Thoracic aorta (tissue), 2 donors: ENCODE measurements around the gene TRAF4. TPM values are rescaled to one million over a fixed set of nuclear protein-coding genes. Genes with fewer than 3 reads are reported as not detected.

Experiments
- ATAC-seq: fragments of 150-250 bp; one replicate; pipeline ENCODE4 v1.8.0; 2017; ENCODE audit warnings: low read depth; ENCODE audit not compliant: insufficient number of reproducible peaks, low FRiP score
- DNase-seq: peaks from one replicate; pipeline ENCODE4 v3.0.0-alpha.2; 2020; ENCODE audit warnings: low spot score
- H3K27ac ChIP-seq, 2 donors: fragments of 200-600 bp; sonication (generic); 1 replicate in 1 of 2; 2 replicates in 1 of 2; pipeline ENCODE4 v1.5.1; 2016; ENCODE audit warnings: mild to moderate bottlenecking in 2 of 2, moderate library complexity in 2 of 2
- H3K27me3 ChIP-seq: fragments of 200-600 bp; sonication (generic); replicated peaks from 2 replicates; pipeline ENCODE4 v1.6.0; 2016; ENCODE audit warnings: mild to moderate bottlenecking; ENCODE audit not compliant: insufficient read depth
- H3K36me3 ChIP-seq: fragments of 200-600 bp; sonication (generic); one replicate; pipeline ENCODE4 v1.5.1; 2016
- H3K4me1 ChIP-seq, 2 donors: fragments of 200-600 bp; sonication (generic); 1 replicate in 1 of 2; 2 replicates in 1 of 2; pipeline versions ENCODE4 v1.5.1 to v1.6.0; 2016; ENCODE audit warnings: low read depth in 2 of 2, mild to moderate bottlenecking in 1 of 2; ENCODE audit not compliant: control insufficient read depth in 1 of 2
- H3K4me3 ChIP-seq: fragments of 200-600 bp; sonication (generic); 2 replicates; pipeline ENCODE4 v1.5.1; 2016; ENCODE audit warnings: mild to moderate bottlenecking
- H3K9me3 ChIP-seq: fragments of 200-600 bp; sonication (generic); 2 replicates; pipeline ENCODE4 v1.5.1; 2016
- total RNA-seq, 2 donors: library from RNA; depleted of rRNA; stranded (reverse); fragments of >200 nt; gene quantifications; one replicate each; pipeline versions ENCODE4 v1.1.0 to v1.2.3, GENCODE V29; 2016
- TF ChIP-seq, protein P1 (sequence below): fragments of 200-600 bp; sonication (generic); IDR thresholded peaks from one replicate; pipeline ENCODE4 v1.5.1; 2019; ENCODE audit warnings: antibody characterized with exemption

TRAF4 gene
- total RNA-seq, 2 donors from 2014 or later: 9.9 to 22.4 TPM

DNA sequence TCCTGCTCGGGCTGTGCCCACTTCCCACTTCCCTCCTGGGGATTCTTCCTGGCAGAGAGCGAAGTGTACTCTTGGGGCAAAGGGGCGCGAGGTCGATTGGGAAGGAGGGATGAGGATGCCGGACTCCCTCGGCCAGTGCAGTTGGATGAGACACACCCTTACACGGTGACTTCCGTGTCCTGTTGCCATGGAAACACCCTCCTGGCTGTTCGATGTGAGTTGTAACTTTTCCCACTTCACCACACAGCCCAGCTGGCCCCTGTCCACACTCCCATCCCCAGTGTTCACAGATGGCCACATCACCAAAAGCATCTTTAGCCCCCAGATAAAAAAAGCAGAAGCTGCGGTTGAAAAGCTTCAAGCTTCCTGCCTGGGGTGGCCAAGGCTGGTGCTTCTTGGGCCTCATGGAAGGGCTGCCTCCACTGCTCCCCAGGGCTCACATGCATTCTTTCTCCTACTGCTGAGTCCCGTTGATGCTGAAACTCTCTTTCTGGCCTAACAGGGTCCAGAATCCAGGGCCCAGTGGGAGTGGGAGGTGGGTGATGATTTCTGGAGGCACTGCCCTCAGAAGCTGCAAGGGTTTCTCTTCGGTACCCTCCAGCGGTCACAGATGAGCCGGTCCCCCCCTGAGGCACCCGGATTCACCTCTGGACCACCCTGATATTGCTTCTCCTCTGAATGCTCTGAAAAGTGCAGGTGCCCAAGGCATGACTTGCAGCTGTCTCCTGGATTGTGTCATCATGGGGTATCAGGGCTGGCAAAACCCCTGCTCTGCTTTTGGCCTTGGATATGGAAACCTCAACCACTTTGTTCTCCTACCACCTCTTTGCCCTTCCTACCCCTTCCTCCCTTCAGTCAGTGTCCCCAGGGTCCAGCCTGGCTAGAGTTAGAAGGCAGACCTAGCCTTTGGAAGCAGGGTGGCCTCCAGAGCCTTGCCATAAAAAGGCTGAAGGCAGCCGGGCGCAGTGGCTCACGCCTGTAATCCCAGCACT is 2.2 kb upstream of the TRAF4 start:
- H3K27me3 ChIP-seq: no peaks in the 10 kb centered on the region
- ATAC-seq (no peak), DNase-seq (no peak)
- TF ChIP-seq, protein P1, sequence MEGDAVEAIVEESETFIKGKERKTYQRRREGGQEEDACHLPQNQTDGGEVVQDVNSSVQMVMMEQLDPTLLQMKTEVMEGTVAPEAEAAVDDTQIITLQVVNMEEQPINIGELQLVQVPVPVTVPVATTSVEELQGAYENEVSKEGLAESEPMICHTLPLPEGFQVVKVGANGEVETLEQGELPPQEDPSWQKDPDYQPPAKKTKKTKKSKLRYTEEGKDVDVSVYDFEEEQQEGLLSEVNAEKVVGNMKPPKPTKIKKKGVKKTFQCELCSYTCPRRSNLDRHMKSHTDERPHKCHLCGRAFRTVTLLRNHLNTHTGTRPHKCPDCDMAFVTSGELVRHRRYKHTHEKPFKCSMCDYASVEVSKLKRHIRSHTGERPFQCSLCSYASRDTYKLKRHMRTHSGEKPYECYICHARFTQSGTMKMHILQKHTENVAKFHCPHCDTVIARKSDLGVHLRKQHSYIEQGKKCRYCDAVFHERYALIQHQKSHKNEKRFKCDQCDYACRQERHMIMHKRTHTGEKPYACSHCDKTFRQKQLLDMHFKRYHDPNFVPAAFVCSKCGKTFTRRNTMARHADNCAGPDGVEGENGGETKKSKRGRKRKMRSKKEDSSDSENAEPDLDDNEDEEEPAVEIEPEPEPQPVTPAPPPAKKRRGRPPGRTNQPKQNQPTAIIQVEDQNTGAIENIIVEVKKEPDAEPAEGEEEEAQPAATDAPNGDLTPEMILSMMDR: no peak
- H3K36me3 ChIP-seq: no peaks in the 10 kb centered on the region
- peaks cover 15 to 37% of the 10 kb centered on the region in 2 donors for H3K4me1 ChIP-seq
- H3K27ac ChIP-seq: no peak overlapping the region
- H3K4me3 ChIP-seq: no peak overlapping the region
- H3K9me3 ChIP-seq: no peaks in the 10 kb centered on the region

DNA sequence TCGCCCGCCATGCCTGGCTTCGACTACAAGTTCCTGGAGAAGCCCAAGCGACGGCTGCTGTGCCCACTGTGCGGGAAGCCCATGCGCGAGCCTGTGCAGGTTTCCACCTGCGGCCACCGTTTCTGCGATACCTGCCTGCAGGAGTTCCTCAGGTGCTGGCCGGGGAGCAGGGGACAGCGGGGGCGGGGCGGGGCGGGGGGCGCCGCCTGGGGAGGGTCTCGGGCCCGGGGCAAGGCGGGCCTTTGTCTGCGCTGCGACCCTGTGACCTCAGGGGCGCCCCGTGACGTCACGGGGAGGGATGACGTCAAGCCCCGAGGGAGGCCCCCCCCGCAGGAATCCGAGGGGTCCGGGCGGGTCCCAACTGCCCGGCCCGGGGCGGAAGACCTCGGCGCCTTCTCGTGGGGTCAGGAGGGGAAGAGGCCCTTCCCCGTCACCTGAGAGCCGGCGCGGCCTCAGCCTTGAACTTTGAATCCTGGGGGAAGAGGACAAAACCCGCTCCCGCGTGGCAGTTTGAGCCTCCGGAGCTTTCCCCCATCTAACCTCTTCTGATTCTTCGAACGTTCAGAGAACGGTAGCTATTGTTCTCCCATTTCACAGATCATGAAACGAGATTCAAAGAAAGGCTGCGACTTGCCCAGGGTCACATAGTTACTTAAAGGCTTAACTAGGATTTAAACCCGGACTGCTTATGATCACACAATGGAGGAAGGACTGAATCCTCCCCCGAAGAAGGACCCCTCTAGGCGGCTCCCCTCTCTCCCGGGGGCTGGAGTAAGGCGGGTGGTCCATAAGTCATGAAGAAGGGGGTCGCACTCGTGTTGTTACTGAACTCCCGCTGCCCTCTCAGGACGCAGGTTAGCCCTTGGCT is 527 bp downstream of the TRAF4 start:
- Histone ChIP-seq H3K9me3 (no peaks in the 10 kb centered on the region), H3K4me1 (peaks cover 23 to 47% of the 10 kb centered on the region in 2 donors), H3K4me3 (peak overlapping the region; percentile 88), H3K27ac (peak overlapping the region; percentile 83 to 86), H3K27me3 (no peaks in the 10 kb centered on the region), H3K36me3 (peaks cover 6% of the 10 kb centered on the region)
- TF ChIP-seq, protein P1: no peak
- ATAC-seq (no peak), DNase-seq (no peak)

DNA sequence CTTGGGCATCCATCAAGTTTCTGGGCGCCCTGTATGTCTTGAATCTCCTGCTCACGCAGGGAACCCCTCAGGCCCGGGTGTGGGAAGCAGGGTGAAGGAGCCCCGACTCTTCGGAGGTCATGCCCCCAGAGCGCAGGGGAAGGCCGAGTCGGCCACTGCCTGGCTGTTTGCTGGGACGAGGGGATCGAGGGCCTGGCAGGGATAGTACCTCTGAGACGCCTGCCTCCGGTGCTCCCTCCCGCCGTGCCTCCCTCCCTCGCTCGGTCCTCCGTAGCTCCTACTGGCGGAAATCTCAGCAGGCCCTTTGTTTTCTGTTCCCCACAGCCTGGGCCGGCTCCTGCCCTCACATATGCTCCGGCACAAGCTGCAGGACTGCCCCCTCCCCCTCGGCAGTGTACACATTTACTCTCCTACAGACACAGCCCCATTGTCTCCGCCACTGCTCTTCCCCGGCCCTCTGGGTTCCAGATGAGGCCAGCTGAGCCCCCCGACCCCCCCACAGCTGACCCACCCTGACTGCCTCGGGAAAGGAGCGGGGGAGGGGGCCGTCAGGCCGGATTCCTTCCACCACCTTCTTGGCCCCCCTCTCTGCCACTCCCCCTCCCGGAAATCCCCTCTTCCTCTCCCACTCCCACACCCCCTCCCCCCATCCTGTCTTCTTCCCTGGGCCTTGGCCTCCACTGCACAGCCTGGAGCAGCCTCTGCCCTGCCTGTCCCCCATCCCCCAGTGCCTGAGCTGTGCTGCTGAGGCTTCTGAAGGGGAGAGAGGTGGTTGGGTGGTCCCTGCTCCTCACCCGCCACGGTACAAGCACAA is 1.4 kb downstream of the TRAF4 start:
- DNase-seq (no peak), ATAC-seq (no peak)
- TF ChIP-seq, protein P1: no peak
- Histone ChIP-seq H3K4me3 (peak overlapping the region; percentile 88), H3K36me3 (peaks cover 6% of the 10 kb centered on the region), H3K27me3 (no peaks in the 10 kb centered on the region), H3K27ac (peak overlapping the region; percentile 83 to 86), H3K9me3 (no peaks in the 10 kb centered on the region), H3K4me1 (peaks cover 23 to 50% of the 10 kb centered on the region in 2 donors)

DNA sequence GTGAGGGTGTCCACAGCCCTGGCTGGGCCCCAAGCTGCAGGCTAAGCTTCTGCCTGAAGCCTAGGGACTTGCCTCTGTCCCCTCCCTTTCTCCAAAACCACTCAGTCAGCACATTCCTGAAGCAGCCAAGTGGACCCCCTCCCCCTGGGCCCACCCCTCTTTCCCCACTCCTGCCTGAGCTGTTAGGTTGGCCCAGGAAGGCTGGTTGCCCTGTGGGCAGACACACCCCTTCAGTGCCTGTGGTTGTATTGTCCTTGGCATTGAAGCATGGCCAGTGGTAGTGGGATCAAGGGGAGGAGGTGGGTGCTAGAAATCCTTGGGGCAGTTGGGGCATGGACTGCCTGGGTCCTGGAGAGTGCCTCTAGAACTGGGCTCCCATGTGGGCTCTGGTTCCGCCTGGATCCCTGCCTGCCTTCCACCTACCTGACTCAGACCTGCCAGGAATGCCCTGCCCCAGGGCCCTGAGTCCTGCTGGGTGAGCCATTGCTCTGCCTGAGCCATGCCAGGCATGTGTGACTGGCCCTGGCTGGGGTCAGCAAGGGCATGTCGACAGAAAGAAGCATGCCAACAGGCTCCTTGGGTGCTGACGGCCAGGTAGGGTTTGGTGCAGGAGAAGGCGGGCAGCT is 2.1 kb downstream of the TRAF4 start:
- peak overlapping the region; percentile 88 for H3K4me3 ChIP-seq
- H3K27me3 ChIP-seq: no peaks in the 10 kb centered on the region
- ATAC-seq: no peak
- H3K27ac ChIP-seq: peak overlapping the region; percentile 83 to 86
- TF ChIP-seq, protein P1: no peak
- H3K4me1 ChIP-seq: peaks cover 23 to 50% of the 10 kb centered on the region in 2 donors
- H3K9me3 ChIP-seq: no peaks in the 10 kb centered on the region
- peaks cover 6% of the 10 kb centered on the region for H3K36me3 ChIP-seq
- no peak for DNase-seq
